Measurements from ENCODE around the gene DNAH2. TPM values are rescaled to one million over a fixed set of nuclear protein-coding genes. Genes with fewer than 3 reads are reported as not detected.
"Not testable (repeated sequence)": the region's sequence is repeated elsewhere in the genome, so short reads cannot be mapped to it uniquely, and the experiment has no call there.

The DNAH2 gene
- total RNA-seq, 1 experiment from 2014 or later: not detected

GRCh38 chr17:7849751-7850504 is 132.4 kb downstream of the DNAH2 start:
- DNase-seq (ENCODE audit: low read depth): no peak

GRCh38 chr17:7850701-7851437 is 133.3 kb downstream of the DNAH2 start:
- DNase-seq (ENCODE audit: low read depth): no peak

GRCh38 chr17:7851438-7852261 is 134.1 kb downstream of the DNAH2 start:
- peak; percentile 62 for DNase-seq (ENCODE audit: low read depth)

GRCh38 chr17:7852262-7852670 is 134.7 kb downstream of the DNAH2 start:
- no peak for DNase-seq (ENCODE audit: low read depth)

GRCh38 chr17:7852919-7853690 is 135.6 kb downstream of the DNAH2 start:
- no peak for DNase-seq (ENCODE audit: low read depth)

GRCh38 chr17:7853691-7854038 is 136.1 kb downstream of the DNAH2 start:
- DNase-seq (ENCODE audit: low read depth): no peak

- DNase-seq (ENCODE audit: low read depth): no peak
Measured at GRCh38 chr17:7854078-7854777, 136.7 kb downstream of the DNAH2 start.

GRCh38 chr17:7854851-7855659 is 137.5 kb downstream of the DNAH2 start, which contains the start of gene TMEM88:
Gene TMEM88 (plus strand): TSS chr17:7855066. CDS start chr17:7855075, 9 bp downstream.
- DNase-seq (ENCODE audit: low read depth): no peak

GRCh38 chr17:7855660-7856010 is 138.1 kb downstream of the DNAH2 start:
- DNase-seq (ENCODE audit: low read depth): no peak

- DNase-seq (ENCODE audit: low read depth): no peak
Measured at GRCh38 chr17:7856011-7856810, 138.7 kb downstream of the DNAH2 start.

- DNase-seq (ENCODE audit: low read depth): peak; percentile 99
Measured at GRCh38 chr17:7856811-7857712, 139.5 kb downstream of the DNAH2 start, which contains the start of gene NAA38. Gene NAA38 (minus strand): TSS chr17:7857559. CDS start chr17:7857463, 96 bp downstream.

- DNase-seq (ENCODE audit: low read depth): peak; percentile 94
Measured at GRCh38 chr17:7857713-7858521, 140.4 kb downstream of the DNAH2 start, which contains the start of gene CYB5D1. Gene CYB5D1 (plus strand): TSS chr17:7858003. CDS start chr17:7858135, 132 bp downstream.

GRCh38 chr17:7858522-7858810 is 140.9 kb downstream of the DNAH2 start:
- peak; percentile 38 for DNase-seq (ENCODE audit: low read depth)

- no peak for DNase-seq (ENCODE audit: low read depth)
Measured at GRCh38 chr17:7859028-7859427, 141.5 kb downstream of the DNAH2 start.

GRCh38 chr17:7862692-7863437 is 145.3 kb downstream of the DNAH2 start:
- DNase-seq (ENCODE audit: low read depth): peak; percentile 55

- not testable (repeated sequence) for DNase-seq (ENCODE audit: low read depth)
Measured at GRCh38 chr17:7864384-7864783, 146.8 kb downstream of the DNAH2 start.
